ENCODE results near the gene RGS7. TPM values are rescaled to one million over a fixed set of nuclear protein-coding genes. Genes with fewer than 3 reads are reported as not detected.

RGS7 gene
- total and polyA plus RNA-seq, 2 of the 4 experiments (the other 2 are of a cell fraction) = 0.58 to 0.72 TPM

DNA sequence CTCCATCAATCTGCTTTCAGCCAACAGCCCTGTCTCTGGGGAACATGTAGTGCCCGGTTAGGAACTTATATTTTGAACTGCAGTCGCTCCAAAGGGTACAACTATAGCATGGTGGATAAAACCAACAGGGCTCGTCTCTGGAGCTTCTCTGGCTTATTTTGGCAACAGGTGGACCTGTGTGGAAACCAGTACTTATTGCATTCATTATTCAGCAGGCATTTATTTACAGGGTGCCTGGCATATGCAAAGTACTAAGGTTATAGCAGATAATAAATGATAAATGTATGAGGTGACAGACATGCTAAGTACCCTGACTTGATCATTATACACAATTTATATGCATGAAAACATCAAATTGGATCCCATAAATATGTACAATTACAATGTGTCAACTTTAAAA is 93.7 kb downstream of the RGS7 start:
- Histone ChIP-seq H2AK9ac (replicated peaks; ENCODE audit: low read depth, low read length, poor library complexity) (no peak overlapping the region), H3K23ac (ENCODE audit: low read depth, low read length) (no peak overlapping the region), H3K27me3 (ENCODE audit: control insufficient read depth, insufficient read depth, low read length) (no peaks in the 10 kb centered on the region), H3K36me3 (ENCODE audit: control insufficient read depth, insufficient read depth, low read length) (no peaks in the 10 kb centered on the region), H3K79me1 (ENCODE audit: low read depth in 1 of 2, low read length in 2 of 2) (no peaks in the 10 kb centered on the region), H2AFZ (replicated peaks; ENCODE audit: low read length, poor library complexity) (no peak overlapping the region), H3K18ac (ENCODE audit: low read depth, low read length) (no peak overlapping the region), H3K27ac (ENCODE audit: insufficient read depth, low read length) (no peak overlapping the region), H3K14ac (replicated peaks; ENCODE audit: low read depth, low read length) (no peak overlapping the region), H3K4ac (ENCODE audit: low read depth, low read length) (no peak overlapping the region), H2BK15ac (ENCODE audit: low read depth, low read length) (no peak overlapping the region), H3K4me2 (ENCODE audit: low read depth, low read length) (no peak overlapping the region), H3K56ac (ENCODE audit: extremely low read depth, insufficient read depth, low read length) (no peak overlapping the region), H4K8ac (ENCODE audit: low read depth in 2 of 2, low read length in 2 of 2) (no peak overlapping the region), H2AK5ac (ENCODE audit: low read depth, low read length) (no peak overlapping the region), H4K91ac (ENCODE audit: insufficient read depth, low read depth, low read length) (no peak overlapping the region), H2BK5ac (ENCODE audit: low read depth, low read length, poor library complexity, severe bottlenecking) (no peak overlapping the region), H2BK120ac (ENCODE audit: low read depth, low read length) (no peak overlapping the region), H4K20me1 (ENCODE audit: insufficient read depth, low read length) (no peaks in the 10 kb centered on the region), H4K5ac (ENCODE audit: low read depth, low read length) (no peak overlapping the region), H2BK20ac (ENCODE audit: low read depth, low read length) (no peak overlapping the region), H3K9me3 (ENCODE audit: control insufficient read depth, insufficient read depth, low read length) (peaks cover 18% of the 10 kb centered on the region), H3K4me3 (ENCODE audit: insufficient read depth, low read depth, low read length) (no peak overlapping the region), H3K9me1 (ENCODE audit: insufficient read depth, low read length) (no peaks in the 10 kb centered on the region), H3K4me1 (ENCODE audit: control insufficient read depth, insufficient read depth, low read length) (no peaks in the 10 kb centered on the region), H3K9ac (ENCODE audit: low read depth, low read length) (no peak overlapping the region)
- TF ChIP-seq RFX5 (IDR thresholded peaks at IDR 0.05; ENCODE audit: low read depth, low read length) (no peak), MAFK (IDR thresholded peaks at IDR 0.05; ENCODE audit: low read depth, low read length) (no peak), MXI1 (IDR thresholded peaks at IDR 0.05; ENCODE audit: borderline replicate concordance, low read depth, low read length) (no peak), CHD1 (IDR thresholded peaks at IDR 0.05; ENCODE audit: low read depth, low read length) (no peak), MAZ (IDR thresholded peaks at IDR 0.05; ENCODE audit: borderline replicate concordance, low read depth, low read length) (no peak), BHLHE40 (IDR thresholded peaks at IDR 0.05; ENCODE audit: low read depth, low read length) (no peak), CEBPB (IDR thresholded peaks at IDR 0.05; ENCODE audit: low read depth, low read length) (no peak)
- TF ChIP-seq, protein P1, sequence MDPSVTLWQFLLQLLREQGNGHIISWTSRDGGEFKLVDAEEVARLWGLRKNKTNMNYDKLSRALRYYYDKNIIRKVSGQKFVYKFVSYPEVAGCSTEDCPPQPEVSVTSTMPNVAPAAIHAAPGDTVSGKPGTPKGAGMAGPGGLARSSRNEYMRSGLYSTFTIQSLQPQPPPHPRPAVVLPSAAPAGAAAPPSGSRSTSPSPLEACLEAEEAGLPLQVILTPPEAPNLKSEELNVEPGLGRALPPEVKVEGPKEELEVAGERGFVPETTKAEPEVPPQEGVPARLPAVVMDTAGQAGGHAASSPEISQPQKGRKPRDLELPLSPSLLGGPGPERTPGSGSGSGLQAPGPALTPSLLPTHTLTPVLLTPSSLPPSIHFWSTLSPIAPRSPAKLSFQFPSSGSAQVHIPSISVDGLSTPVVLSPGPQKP (IDR thresholded peaks at IDR 0.05; ENCODE audit: borderline replicate concordance, low read depth, low read length) = no peak
- DNase-seq (no peak), ATAC-seq (ENCODE audit: low read depth) (no peak)
- ChIA-PET POLR2A (ENCODE audit: unreplicated experiment) (no interaction called here), CTCF (no interaction called here)
- no CpG with 5 or more reads among the region's 3 CpGs for WGBS, 2 experiments (ENCODE audit: extremely low coverage in 2 of 2, insufficient read length in 1 of 2)
- dilution Hi-C loops (cut with HindIII; ENCODE audit: low sequenced_read_pairs, unreplicated experiment) (no loop called here), in situ Hi-C loops (cut with MboI; ENCODE audit: low sequenced_read_pairs) (no loop called here), intact Hi-C loops (cut with micrococcal nuclease) (no loop called here)
- BruUV-seq (replicated peaks) = no TSS peak

All from IMR-90 (cell line).